Jurkat, Clone E6-1 (cell line): ENCODE results near the gene EMP2. TPM values are rescaled to one million over a fixed set of nuclear protein-coding genes. Genes with fewer than 3 reads are reported as not detected.
"Not testable (repeated sequence)": the region's sequence is repeated elsewhere in the genome, so short reads cannot be mapped to it uniquely, and the experiment has no call there.

Experiments
- DNase-seq: peaks from one replicate; pipeline ENCODE4 v3.0.0-alpha.2; 2011; ENCODE audit warnings: low read depth, low spot score
- H3K4me3 ChIP-seq: 2 replicates; pipeline ENCODE4 v1.5.1; 2011; ENCODE audit warnings: mild to moderate bottlenecking, low read length, control low read depth, moderate library complexity
- polyA plus RNA-seq: library from polyadenylated mRNA; unstranded; fragments of >200 nt; gene quantifications from one replicate; pipeline ENCODE4 v1.2.1, GENCODE V29; 2012; ENCODE audit warnings: missing spikeins; ENCODE audit not compliant: insufficient read length, insufficient read depth

The EMP2 gene, protein sequence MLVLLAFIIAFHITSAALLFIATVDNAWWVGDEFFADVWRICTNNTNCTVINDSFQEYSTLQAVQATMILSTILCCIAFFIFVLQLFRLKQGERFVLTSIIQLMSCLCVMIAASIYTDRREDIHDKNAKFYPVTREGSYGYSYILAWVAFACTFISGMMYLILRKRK
- not detected for polyA plus RNA-seq

DNA sequence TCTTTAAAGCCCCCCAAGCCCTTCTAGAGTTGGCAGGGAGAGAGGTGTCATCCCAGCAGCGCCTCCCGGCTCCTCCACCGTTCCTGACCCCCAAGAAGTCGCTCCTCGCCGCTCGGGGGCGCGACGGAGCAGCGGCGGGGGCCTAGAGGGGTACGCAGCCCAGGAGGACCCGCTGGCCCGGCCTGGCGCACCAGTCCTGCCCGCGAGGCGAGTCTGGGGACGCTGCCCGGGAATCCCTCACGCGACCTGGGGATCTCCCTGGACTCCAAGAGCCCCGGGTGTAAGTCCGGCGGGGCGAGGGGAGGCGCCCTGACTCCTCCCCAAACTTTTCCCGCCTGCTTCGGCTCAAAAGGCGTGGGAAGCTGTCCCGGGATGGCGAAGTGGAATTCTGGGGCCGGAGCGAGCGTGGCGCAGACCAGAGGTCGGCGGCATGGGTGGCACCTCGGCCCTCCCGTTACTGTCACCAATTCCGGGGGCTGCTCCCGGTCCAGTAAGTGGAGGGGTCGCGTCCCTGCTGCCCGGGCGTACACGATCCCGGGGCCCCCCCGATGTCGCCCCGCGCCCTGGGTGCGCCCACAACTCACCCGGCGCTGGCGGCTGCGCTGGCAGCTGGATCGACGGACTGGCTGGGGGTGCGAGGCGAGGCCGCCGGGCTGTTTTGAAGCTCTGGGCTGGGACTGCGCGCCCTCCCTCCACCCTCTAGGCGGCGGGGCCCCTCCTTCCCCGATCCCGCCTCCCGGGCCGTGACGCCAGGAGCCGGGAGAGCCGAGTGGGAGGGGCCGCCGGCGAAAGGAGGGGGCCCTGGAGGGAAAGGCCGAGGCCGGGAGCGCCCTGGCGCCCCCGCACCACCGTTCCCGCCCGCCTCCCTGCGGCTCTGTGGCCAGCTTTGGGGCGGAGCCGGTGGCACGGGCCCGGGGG, at the start of gene EMP2:
EMP2 (minus strand) TSS at position 634 of the 918 bp plus-strand sequence. CDS start 32,981 bp downstream, outside the sequence.
- no peak within 1 kb of the TSS for H3K4me3 ChIP-seq

GRCh38 chr16:10629592-10629963, 49.2 kb upstream of the EMP2 start:
- no peak overlapping the region for H3K4me3 ChIP-seq
- no peak for DNase-seq

More for the DNA sequence above, at the start of gene EMP2:
- DNase-seq, result no peak

DNA sequence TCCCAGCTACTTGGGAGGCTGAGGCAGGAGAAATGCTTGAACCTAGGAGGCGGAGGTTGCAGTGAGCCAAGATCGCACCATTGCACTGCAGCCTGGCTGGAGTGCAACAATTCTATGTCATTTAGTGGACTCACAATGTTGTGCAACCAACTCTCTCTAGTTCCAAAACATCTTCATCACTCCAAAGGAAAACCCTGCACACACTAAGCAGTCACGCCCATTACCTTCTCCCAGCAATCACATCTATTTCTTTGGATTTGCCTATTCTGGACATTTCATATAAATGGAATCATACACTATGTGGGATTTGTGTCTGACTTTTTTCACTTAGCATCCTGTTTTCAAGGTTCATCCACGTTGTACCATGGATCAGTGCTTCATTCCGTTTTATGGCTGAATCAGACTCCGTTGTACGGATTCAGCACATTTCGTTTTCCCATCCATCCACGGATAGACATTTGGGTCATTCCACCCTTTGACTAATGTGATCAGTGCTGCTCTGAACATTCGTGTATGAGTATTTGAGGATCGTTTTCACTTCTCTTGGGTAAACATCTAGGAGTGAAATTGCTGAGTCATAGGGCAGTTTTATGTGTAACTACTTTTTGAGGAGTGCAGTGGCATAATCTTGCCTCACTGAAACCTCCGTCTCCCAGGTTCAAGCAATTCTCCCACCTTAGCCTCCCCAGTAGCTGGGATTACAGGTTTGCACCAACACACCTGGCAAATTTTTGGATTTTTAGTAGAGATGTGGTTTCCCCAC, 45.4 kb upstream of the EMP2 start:
- no peak for DNase-seq
- no peak overlapping the region for H3K4me3 ChIP-seq

- DNase-seq, result no peak
- no peak overlapping the region for H3K4me3 ChIP-seq
These were observed 44.1 kb upstream of the EMP2 start for GRCh38 chr16:10624527-10624926.

DNA sequence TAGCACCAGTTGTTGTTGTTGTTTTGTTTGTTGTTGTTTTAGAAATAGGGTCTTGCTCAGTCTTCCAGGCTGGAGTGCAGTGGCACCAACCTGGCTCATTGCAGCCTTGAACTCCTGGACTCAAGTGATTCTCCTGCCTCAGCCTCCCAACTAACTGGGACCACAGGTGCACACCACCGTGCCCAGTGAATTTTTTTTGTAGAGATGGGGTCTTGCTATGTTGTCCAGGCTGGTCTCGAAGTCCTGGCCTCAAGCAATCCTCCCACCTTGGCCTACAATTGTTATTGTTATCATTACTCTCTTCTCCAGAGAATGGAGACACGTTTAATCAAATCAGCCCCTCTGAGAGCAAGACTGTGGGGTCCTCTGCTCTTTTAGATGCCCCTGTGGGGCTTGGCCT, 42.7 kb upstream of the EMP2 start:
- DNase-seq, result no peak
- no peak overlapping the region for H3K4me3 ChIP-seq

DNA sequence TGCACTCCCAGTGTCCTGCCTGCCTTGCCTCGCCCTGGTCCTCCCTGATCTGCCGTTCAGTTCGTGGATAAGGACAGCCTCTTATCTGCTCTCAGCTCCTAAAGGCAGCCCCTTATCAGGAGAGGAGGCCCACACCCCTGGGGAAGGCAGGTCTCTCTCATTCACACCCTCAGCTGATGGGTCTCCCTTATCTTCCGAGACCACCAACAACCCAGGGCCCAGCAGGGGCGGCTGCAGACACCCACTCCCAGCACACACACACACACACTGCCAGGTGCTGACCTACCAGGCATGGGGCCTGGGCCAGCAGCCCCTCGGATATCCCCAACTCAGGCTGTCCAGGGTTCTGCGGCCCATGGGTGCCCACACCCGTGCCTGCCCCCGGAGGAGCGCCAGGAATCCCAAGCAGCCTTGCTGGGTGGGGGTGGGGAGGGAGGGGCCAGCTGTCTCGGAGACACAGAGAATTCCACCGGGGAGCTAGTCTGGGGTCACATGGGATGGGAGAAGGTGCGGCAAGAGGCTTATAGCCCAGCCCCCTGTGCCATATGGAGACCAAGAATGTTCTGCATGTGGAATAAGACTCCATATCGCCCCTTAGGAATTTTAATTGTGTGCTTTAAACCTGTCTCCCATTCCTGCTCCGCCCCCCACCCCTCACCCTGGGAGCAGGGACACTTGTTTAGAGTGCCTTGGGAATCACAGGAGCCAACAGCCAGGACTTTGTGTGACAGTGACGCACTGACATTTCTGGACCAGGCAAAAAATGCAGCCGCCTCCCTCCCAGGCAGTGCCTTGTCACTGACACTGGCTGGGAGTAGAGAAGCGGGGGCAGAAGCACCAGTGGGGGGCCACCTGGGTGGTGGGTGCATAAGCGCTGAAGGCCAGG, 41.9 kb upstream of the EMP2 start:
- no peak for DNase-seq
- H3K4me3 ChIP-seq, result no peak overlapping the region

DNA sequence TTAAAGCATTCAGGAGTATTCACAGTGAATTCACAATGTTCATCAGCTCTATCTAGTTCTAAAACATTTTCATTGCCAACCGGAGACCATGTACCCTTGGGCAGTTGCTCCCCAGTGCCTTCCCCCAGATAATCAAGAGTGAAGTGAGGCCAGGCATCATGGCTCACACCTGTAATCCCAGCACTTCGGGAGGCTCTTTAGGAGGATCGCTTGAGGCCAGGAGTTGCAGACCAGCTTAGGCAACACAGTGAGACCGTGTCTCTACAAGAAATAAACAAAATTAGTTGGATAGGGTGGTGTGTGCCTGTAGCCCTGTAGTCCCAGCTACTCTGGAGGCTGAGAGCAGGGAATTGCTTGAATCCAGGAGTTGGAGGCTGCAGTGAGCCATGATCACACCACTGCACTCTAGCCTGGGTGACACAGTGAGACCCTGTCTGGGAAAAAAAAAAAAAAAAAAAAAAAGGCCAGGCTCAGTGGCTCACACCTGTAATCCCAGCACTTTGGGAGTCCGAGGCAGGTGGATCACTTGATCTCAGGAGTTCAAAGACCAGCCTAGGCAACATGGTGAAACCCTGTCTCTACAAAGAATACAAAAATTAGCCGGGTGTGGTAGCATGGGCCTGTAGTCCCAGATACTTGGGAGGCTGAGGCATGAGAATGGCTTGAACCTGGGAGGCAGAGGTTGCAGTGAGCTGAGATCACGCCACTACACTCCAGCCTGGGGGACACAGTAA, 41.0 kb upstream of the EMP2 start:
- not testable (repeated sequence) for H3K4me3 ChIP-seq, DNase-seq

DNA sequence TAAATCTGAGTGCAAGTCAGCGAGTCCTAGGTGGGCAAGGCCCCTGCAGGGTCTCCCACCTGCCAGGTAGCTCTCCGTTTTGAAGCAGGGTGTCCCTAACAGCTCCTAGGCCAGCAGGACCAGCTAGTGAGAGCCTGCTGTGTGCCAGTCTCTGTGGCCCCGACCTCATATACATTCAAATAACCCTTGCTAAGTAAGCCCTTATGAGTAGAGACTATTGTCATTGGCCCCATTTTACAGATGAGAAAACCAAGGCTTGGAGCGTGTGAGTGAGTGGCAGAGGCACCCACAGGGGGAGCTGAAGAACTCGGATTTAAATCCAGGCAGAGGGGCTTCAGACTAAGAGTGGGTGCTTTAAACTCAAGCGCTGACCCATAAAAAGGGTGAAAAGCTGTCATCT, 39.7 kb upstream of the EMP2 start:
- H3K4me3 ChIP-seq, result no peak overlapping the region
- no peak for DNase-seq

- H3K4me3 ChIP-seq, result no peak overlapping the region
- DNase-seq, result no peak
These were observed 39.0 kb upstream of the EMP2 start for GRCh38 chr16:10619271-10619849.

GRCh38 chr16:10618710-10619209, 38.4 kb upstream of the EMP2 start:
- no peak overlapping the region for H3K4me3 ChIP-seq
- no peak for DNase-seq

- no peak overlapping the region for H3K4me3 ChIP-seq
- no peak for DNase-seq
These were observed 37.4 kb upstream of the EMP2 start for GRCh38 chr16:10617662-10618420.

DNA sequence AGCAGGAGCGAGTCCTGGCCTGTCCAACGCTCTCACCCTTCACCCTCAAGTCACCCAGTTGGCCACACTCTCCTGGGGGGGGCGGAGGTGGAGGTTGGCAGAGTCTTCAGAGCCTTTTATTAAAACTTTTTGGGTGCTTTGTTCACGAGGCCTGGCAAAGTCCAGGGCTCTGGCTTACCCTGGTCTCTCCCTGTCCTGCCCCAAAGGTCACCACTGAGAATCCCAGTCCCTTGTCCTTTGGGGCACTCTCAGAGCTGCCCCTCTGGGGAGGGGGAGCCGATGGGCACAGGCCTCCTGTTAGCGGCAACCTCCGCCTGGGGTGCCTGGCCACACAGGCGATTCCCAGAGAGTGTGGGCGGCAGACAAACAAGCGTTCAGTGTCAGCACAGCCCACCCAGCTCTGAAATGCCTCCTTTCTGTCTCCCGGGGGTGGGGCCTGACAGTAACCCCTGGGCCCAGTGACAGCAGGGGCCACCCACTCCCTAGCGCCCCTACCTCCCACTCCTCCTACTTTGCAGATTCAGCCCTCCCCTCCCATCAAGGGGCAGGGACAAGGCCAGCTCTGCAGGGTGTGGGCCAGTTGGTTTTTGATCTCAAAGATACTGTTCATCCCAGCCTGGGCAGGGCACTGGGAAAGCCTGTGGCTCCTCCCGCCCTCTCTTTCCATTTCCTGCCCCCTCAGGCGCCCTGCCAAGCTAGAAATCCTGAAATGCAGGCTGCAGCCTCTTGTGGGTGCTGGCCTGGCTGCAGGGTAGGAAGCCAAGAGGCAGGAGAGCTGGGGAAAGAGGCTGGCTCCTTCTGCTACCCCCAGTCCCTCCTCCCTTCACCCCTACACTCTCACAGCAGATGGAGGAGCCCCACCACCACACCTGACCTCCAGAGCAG, 36.6 kb upstream of the EMP2 start:
- no peak for DNase-seq
- H3K4me3 ChIP-seq, result no peak overlapping the region

DNA sequence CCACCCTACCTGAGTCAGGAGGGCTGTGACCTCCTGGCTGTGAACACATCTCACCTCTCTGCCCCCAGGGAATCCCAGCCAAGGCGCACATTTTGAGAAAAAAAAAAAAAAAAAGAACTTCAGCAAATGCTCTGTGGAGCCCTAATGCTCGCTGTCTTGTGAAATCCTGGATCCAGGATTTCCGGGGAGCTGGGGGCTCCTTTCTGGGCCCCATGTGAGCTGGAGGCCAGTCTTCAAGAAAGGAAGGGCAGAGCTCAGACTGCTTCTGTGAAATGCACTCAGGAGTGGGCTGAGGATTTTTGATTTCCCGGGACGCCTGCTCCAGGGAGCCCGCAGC, 36.0 kb upstream of the EMP2 start:
- H3K4me3 ChIP-seq, result no peak overlapping the region
- no peak for DNase-seq

GRCh38 chr16:10614685-10615084, 34.3 kb upstream of the EMP2 start:
- H3K4me3 ChIP-seq, result no peak overlapping the region
- no peak for DNase-seq

DNA sequence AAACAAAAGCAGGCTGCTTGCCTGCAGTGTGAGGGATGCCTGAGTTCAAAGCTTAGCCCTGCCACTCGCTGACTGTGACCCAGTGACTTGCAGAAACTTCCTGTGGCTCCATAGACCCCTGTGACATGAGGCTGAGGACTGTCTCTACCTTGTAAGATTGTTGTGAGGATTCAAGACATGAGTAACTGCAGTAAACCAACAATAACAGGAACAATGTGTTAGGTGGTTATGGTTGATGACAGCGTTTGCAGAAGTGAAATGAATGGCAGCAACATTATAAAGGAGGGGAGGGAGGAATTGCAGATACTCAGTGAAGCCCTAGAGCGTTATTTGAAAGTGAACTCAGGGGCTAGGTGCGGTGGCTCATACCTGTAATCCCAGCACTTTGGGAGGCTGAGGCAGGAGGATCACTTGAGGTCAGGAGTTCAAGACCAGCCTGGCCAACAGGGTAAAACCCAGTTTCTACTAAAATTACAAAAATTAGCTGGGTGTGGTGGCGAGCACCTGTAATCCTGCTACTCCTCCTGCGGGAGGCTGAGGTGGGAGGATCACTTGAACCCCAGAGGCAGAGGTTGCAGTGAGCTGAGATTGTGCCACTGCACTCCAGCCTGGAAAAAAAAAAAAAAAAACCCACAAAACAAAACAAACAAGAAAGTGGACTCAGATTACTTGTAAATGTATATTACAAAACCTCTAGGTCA, 33.5 kb upstream of the EMP2 start:
- DNase-seq, result no peak
- no peak overlapping the region for H3K4me3 ChIP-seq
